Measurements from ENCODE around the gene PRPF19.

The PRPF19 gene

GRCh38 chr11:60902625-60903024 lies 3.8 kb downstream of the PRPF19 start:
- no peak for DNase-seq

- no peak for DNase-seq
Observed at GRCh38 chr11:60900673-60901404, 5.5 kb downstream of the PRPF19 start.

- no peak for DNase-seq
Observed at GRCh38 chr11:60899977-60900376, 6.4 kb downstream of the PRPF19 start.

GRCh38 chr11:60899046-60899936 lies 7.1 kb downstream of the PRPF19 start:
- DNase-seq: peak; percentile 39 to 70

GRCh38 chr11:60897496-60897895 lies 8.9 kb downstream of the PRPF19 start:
- DNase-seq: no peak

GRCh38 chr11:60895687-60896086 lies 10.7 kb downstream of the PRPF19 start:
- DNase-seq: no peak

GRCh38 chr11:60891103-60891741 lies 15.2 kb downstream of the PRPF19 start:
- no peak for DNase-seq

- no peak for DNase-seq
Observed at GRCh38 chr11:60890696-60891095, 15.7 kb downstream of the PRPF19 start.

GRCh38 chr11:60889869-60890311 lies 16.5 kb downstream of the PRPF19 start:
- no peak for DNase-seq

GRCh38 chr11:60887556-60887955 lies 18.8 kb downstream of the PRPF19 start:
- no peak for DNase-seq

- DNase-seq: no peak
Observed at GRCh38 chr11:60880643-60881282, 25.6 kb downstream of the PRPF19 start.

GRCh38 chr11:60879971-60880588 lies 26.3 kb downstream of the PRPF19 start:
- DNase-seq: no peak

- DNase-seq: no peak
Observed at GRCh38 chr11:60879104-60879503, 27.3 kb downstream of the PRPF19 start.

- no peak for DNase-seq
Observed at GRCh38 chr11:60878245-60879101, 27.9 kb downstream of the PRPF19 start.

- DNase-seq: no peak
Observed at GRCh38 chr11:60876168-60876485, 30.3 kb downstream of the PRPF19 start.

GRCh38 chr11:60875366-60876167 lies 30.8 kb downstream of the PRPF19 start:
- DNase-seq: no peak

- DNase-seq: no peak
Observed at GRCh38 chr11:60874421-60875365, 31.7 kb downstream of the PRPF19 start.

- DNase-seq: no peak
Observed at GRCh38 chr11:60873533-60873932, 32.9 kb downstream of the PRPF19 start.

- DNase-seq: no peak
Observed at GRCh38 chr11:60872961-60873524, 33.3 kb downstream of the PRPF19 start.
